HG03460 (cell line): ENCODE results near the gene CYP1A1.
"Not testable (repeated sequence)": the region's sequence is repeated elsewhere in the genome, so short reads cannot be mapped to it uniquely, and the experiment has no call there.

Experiments used
- ATAC-seq: cut with Tn5 transposase; IDR thresholded peaks from one replicate; pipeline ENCODE4 v1.9.1; 2021; ENCODE audit not compliant: unreplicated experiment

Gene CYP1A1

DNA sequence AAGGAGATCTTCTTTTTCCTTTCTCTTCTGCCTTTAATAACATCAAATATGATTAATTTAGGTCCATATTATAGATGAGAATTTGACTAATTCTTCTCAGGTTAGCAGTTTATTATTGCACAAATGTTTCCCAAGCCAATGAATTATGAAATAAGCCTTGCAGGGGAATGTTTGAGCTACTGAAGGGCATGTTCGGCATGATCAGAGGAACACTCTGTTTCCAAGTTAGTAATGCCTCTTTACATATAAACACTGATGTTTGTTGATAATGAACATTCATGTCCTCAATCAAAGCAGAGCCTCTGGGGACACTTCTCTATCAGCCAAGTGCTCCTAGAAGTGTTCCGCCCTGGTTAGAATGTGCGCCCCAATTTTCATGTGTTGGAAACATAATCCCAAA is 10.0 kb upstream of the CYP1A1 start:
- ATAC-seq: no peak

DNA sequence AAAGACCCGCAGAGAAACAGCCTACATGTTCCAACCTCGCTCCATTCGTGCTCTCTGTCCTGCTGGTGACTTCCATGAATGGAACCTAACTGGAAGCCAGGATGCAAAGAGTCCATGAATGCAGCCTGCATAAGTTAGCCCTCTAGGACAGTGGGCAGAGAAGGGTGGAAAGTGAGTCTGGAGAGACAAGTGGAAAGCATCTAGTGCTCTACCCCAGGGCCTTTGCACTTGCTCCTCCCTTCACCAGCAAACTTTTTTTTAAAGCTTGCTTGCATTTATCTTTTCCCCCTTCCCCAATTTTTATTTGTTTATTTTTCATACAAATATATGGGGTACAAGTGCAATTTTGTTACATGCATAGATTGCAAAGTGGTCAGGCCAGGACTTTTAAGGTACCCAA is 7.9 kb upstream of the CYP1A1 start:
- no peak for ATAC-seq

DNA sequence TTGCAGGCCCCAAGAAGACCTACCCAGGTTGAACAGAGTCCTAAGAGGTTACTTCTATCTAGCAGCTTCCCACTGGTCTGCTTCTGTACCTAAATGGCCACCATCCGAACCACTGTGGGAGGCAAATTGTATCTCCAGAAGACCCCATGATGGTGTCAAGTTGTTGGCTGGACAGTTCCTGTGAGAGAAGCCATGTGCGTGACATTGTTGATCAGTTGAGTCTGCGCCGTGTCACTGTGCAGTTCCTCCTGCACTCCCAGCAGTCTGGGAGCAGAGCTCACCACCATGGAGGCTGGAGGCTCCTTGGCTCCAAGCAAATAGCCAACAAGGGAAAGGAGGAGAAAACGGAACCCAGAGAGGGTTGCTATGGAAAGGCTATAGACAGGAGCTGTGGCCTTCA is 7.5 kb upstream of the CYP1A1 start:
- no peak for ATAC-seq

DNA sequence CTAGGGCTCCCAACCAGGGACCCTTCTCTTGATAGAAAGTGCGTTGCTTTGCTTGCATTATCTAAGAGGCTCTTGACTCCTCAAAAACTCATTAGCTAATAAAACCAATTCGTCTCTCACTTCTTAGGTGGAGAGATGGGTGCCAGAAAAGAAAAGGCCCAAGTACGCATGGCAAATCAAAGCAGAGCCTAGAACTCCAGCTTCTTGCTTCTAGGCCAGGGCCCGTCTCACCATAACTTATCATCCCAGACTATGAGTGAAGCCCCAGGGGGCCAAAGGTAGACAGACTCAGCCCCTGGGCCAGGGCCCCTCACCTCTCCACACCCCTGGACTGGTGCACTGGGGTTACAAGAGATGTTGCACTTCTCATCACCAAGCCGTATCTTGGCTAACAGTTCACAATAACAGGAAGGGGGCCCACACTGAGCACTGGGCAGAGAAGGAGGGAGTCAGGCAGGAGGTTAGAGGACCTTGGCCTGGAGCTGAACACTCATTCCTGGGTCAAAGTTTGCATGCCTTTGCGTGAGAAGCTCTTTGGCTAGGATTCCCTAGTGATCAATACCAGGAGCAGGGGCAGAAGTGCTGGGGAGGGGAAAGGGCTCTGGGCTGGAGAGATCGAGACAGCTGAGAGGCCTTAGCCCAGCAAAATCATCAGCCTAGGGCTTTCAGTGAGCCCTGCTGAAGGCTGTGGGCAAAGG is 5.4 kb upstream of the CYP1A1 start:
- ATAC-seq: no peak

DNA sequence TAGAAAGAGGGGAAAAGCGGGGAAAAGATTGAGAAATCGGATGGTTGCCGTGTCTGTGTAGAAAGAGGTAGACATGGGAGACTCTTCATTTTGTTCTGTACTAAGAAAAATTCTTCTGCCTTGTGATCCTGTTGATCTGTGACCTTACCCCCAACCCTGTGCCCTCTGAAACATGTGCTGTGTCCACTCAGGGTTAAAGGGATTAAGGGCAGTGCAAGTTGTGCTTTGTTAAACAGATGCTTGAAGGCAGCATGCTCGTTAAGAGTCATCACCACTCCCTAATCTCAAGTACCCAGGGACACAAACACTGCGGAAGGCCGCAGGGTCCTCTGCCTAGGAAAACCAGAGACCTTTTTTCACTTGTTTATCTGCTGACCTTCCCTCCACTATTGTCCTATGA is 4.0 kb upstream of the CYP1A1 start:
- not testable (repeated sequence) for ATAC-seq

DNA sequence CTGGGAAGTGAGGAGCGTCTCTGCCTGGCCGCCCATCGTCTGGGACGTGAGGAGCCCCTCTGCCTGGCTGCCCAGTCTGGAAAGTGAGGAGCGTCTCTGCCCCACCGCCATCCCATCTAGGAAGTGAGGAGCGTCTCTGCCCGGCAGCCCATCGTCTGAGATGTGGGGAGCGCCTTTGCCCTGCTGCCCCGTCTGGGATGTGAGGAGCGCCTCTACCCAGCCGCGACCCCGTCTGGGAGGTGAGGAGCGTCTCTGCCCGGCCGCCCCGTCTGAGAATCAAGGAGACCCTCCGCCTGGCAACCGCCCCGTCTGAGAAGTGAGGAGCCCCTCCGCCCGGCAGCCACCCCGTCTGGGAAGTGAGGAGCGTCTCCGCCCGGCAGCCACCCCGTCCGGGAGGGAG is 3.4 kb upstream of the CYP1A1 start:
- ATAC-seq: not testable (repeated sequence)

DNA sequence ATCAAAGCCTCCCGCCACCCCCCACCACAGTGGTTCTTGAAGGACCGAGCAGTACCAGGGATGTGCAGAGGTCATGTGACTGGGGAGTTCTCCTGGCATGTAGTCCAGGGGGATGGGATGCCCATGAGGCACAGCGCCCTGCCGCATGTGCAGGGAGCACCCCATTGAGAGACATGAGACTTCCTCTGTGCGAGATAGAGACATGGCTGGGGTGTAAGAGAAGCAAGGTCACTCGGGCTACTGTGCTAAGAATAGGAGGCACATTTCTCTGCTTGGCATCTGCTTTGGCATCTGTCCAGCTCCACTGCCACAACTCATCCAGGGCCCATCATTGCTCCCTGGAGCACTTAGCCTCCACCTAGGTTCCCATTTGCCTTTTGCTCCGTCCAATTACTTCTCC is 2.4 kb upstream of the CYP1A1 start:
- ATAC-seq: no peak

DNA sequence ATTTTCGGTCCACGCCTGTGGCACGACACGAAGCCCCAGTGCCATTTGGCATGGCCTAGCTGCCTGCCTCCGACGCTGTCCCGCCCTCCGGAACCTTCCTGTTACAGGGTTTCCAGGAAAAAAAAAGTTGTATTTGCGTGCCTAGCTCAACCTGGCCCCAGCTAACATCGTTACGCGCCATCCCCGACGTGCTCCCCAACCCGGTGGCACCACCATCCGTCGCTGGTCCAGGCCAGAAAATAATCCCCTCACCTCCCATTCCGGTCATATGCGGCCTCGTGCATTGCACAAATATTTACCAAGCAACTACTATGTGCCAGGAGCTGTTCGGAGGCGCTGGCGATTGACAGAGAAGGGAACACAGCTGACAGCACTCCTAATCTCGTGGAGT is 1.4 kb upstream of the CYP1A1 start:
- no peak for ATAC-seq

DNA sequence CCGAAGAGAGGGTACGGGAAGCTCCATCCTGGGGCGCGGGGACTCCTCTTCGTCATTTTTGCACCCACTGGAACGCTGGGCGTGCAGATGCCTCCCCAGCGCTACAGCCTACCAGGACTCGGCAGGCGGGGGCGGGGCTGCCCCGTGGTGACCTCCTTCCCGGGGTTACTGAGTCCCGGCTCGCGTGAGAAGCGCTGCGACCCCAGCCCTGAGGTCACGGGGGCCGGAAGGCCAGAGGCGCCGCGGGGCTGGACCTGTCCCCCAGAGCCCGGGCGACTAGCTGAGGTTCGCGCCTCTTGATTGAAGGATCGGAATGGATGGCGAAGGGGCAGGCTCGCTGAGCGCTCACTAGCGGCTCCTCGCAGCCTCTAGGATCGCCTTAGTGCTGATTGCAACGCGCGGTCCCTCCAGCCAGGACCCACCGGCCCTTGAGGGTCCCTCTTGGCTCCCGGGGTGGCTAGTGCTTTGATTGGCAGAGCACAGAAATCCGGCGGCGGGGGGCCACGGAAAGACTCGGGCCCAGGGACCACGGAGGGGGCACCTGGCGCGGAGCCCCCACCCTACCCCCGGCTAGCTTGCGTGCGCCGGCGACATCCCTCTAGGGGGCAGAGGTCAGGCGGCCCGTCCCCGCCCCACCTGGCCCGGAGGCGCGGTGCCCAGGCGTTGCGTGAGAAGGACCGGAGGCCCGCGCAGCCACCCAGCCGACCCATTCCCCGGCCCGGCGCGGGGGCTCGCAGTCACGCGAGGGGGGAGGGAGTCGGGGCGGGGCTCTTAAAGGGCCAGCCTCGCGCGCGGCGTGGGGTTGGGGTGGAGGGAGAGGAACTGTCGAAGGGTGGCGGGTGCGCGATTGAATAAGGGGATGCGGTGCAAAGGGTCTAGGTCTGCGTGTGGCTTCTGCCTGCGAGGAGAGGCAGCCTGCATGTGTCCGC is 781 bp upstream of the CYP1A1 start:
- ATAC-seq: no peak

DNA sequence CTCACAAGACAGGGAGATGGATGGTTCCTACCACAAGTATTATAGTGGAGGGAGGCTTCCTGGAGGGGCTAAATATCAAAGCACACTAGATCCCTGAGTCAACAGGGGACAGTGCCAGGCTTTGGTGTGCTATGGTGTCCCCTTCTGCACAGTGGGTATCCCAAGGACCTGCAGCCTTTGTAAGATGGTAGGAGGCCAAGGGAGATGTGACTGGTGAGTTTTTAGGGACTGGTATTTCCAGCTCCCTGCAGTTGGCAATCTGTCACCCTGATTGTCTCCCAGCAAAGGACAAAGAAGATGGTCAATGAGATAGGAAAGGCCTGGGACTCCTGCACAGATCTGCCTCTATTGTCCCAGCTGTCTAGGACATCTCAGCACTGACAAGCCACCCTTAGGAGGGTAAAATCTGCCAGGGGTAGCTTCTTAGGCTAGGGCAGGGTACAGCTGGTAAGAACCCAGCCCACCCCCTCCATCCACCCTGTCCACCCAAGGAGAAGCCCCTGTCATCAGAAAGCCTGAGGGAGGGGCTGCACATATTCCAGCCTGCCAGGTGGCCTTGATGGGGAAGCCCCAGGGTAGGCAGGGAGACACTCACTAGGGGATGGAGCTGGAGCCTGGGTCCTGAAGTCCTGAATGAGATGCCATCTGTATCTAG is 631 bp downstream of the CYP1A1 start:
- ATAC-seq: no peak

DNA sequence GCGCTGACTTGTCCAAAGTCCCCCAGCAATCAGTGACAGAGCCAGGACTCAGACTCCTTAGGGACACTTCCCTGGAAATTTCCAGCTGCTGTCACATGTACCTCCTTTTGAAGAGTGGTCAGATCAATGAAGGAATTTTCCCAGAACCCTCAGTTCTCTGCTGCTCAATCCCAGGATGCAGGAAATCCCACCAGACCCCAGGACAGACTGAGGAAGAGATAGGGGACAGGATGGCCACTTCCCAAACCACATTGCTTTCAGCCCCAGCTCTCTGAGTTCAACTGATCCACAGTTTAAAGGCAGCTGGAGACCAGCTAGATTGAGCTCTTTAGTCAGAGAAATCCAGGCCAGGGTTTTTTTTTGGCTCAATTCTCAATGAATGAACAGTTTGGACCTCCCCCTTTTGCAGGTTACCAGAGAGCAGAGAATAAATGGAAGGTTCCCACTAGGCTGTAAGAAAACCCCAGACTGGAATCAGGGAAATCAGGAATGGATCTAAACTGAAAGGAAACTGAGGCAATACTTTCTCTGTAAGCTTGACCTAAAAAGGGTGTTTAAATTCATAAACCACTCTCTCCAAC is 1.5 kb downstream of the CYP1A1 start:
- ATAC-seq: no peak

DNA sequence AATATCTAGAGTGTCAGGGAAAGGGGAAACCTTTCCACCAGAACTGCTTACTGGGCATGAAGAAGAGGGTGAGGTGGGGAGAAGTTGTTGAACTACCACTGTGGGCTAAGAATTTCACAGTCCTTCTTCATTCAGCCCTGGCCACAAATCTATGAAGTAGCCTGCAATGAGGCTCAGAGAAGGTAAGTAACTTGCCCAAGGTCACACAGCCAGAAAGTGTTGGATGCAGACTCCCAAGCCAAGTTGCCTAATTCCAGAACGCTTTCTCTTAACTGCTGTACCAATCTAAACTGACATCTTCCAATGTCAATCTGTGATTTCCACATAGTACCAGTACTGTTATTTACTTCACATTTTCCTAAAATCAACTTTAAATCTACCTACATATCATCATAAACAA is 2.1 kb downstream of the CYP1A1 start:
- no peak for ATAC-seq

DNA sequence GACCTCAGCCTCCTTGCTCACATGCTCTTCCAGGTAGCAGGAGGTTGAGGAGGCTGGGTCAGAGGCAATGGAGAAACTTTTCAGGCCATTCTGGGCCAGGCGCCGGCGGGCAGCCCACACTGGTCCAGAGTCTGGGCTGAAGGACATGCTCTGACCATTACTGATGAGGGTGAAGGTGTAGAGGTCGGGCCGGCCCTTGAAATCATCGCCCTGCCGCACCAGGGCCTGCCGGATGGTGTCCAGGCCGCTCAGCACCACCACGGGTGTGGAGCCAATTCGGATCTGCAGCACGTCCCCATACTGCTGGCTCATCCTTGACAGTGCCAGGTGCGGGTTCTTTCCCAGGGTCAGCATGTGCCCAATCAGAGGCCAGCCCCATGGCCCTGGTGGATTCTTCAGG is 2.7 kb downstream of the CYP1A1 start:
- no peak for ATAC-seq

DNA sequence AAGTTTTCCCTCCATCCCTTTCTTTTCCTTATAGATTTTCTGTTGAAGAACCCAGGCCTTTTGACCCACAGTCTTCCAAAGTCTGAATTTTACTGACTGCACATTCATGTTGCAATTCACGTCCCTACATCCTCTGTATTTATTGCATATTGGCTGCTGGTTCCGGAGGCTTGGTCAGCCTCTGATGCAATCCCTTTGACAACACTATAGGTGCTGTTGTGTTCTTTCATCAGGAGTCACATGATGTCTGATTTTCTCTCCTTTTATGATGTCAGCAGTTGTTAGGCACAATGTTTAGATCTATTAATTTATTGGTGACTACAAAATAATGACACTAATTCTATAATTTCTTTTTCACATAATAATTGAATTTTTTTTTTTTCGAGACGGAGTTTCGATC is 8.7 kb downstream of the CYP1A1 start:
- ATAC-seq: no peak

DNA sequence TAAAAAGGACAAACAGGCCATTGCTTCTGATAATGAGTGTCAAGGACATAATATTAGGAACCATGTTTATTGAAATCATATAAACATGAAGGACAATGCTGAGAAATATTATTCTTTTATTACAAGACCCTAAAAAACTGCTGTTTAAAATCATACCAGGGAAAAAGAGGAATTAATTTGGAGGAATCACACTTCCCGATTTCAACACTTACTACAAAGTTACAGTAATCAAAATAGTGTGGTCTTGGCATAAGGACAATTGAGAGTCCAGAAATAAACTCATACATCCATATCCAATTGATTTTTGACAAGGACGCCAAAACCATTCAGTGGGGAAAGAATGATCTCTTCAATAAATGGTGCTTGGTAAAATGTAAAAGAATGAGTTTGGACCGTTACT is 13.0 kb downstream of the CYP1A1 start:
- ATAC-seq: no peak

DNA sequence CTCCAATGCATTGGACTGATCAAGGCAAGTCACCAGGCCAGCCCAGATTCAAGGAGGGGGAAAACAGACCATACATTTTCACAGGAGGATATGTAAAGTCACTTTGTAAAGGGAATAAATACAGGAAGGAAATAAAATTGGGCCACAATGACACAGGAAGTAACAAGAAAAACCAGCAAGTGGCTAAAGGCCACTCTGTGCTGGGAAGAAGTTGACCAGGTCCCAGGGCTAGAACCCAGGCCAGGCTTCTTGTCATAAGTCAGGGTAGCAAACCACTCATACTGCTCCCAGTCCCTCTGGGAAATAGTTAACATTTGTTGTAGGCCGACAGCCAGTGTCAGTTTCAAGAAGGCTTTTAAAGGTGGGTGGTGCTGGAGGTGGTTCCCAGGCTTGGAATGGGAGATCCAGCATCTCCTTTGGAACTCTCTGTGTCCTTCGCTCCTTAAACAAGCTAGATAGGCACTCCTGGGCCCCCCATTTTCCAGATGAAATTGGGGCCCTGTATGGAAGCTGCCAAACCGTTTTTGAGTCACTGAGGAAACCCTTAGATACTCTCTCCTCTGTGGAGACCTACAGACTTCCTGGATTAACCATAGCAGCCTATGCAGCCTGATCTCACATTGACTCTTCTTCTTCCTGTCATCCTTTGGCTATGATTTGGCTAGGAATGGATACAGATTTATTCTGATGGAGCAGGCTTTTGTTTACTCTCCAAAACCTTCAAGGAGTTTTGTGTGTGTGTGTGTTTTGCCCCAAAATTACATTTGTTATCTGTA is 14.8 kb downstream of the CYP1A1 start:
- ATAC-seq: no peak

DNA sequence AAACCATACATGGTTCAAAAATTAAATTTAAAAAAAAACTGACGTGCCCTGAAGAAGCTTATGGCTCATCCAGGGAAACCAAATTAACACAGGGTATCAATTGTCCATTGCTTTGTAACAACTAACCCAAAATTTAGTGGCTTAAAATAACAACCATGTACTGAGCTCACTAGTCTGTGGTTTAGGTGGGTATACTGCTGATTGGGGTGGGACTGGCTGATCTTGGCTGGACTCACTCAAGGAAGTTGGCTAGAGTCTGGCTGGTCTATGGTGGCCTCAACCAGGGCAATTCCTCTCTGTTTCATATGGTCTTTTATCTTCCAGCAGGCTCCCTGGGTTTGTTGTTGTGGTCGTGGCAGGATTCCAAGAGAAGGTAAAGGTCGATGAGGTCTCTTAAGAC is 15.4 kb downstream of the CYP1A1 start:
- no peak for ATAC-seq

DNA sequence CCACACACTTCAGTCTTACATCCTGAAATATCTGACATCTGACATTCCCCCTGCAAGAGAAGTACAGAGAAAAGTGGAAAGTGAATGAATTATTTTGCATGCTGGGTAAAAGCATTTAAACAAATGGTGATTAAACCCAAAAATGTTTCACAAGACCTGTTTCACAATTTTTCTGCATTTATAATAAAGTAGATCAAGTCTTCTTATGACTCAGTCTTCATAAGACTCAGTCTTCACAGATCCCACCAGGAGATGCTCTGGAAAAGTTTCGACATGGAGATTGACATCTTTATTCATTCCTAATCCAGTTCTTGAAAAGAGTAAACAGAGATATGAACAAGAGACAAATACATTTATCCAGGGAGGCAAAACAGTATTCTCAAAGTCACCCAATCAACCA is 16.3 kb downstream of the CYP1A1 start:
- no peak for ATAC-seq

DNA sequence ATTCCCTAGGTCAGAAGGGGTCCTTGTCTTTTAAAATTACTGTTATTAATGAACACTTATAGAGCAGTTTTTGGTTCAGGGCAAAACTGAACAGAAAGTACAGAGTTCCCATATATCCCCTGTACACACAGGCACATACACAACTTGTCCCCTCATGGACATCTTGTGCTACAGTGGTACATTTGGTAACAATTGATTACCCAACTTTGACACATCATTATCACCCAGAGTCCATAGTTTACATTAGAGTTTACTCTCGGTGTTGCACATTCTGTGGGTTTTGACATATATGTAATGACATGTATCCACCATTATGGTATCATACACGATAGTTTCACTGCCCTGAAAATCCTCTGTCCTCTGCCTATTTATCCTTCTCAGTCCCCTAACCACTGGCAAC is 28.5 kb downstream of the CYP1A1 start:
- ATAC-seq: no peak

DNA sequence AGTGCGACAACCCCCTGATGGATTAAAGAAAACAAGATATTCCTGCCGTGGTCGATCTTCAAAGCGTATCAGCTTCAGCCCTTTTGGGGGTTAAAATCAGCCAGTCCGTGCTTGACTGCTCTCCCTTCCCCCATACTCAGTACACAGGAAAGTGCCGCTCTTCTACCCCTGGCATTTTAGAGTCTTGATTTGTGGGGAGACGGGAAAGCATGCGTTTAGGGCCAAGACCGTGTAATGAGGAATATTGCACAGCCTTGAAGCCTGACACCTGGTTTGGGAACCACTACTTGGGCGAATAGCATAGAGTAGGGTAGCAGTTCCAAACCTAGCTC is 29.0 kb downstream of the CYP1A1 start:
- peak; percentile 10 for ATAC-seq
